AG04449 (cell line): Measurements from ENCODE around the gene PPP1R36.

Source experiments
- CTCF ChIA-PET: fragments of 350-600 bp; formaldehyde crosslinking; extraction: SDS; loops from one replicate; lab custom pipeline; 2021; ENCODE audit warnings: antibody characterized with exemption; lab: Yijun Ruan, JAX
- POLR2A ChIA-PET: fragments of 400-600, 350-600 bp; formaldehyde crosslinking; extraction: SDS; loops from one replicate; lab custom pipeline; 2020; ENCODE audit warnings: antibody characterized with exemption, inconsistent platforms; lab: Yijun Ruan, JAX
- DNase-seq: peaks from one replicate; pipeline ENCODE4 v3.0.0-alpha.2; 2010; ENCODE audit warnings: low read depth, low spot score
- H3K4me3 ChIP-seq: 2 replicates; pipeline ENCODE4 v1.5.1; 2011; ENCODE audit warnings: low read depth, mild to moderate bottlenecking, control low read depth, low read length
- CTCF ChIP-seq: IDR thresholded peaks from one replicate; pipeline ENCODE4 v1.5.1; 2011; ENCODE audit warnings: mild to moderate bottlenecking, moderate library complexity, low read length, control low read depth, inconsistent platforms; ENCODE audit not compliant: insufficient read depth; ENCODE audit errors: missing control alignments

The PPP1R36 gene

GRCh38 chr14:64573109-64573508, 23.3 kb downstream of the PPP1R36 start:
- no peak overlapping the region for H3K4me3 ChIP-seq
- POLR2A ChIA-PET = interaction anchor here (0.9 kb wide), 1 partner anchor 33 kb away, joined by 3 read pairs; the partner anchor contains the start of gene HSPA2
- CTCF ChIA-PET = interaction anchor here (1.1 to 1.6 kb wide), 2 partner anchors 10 to 33 kb away, joined by 3 to 4 read pairs; partner anchors contain the start of gene HSPA2
- TF ChIP-seq CTCF = no peak
- no peak for DNase-seq

GRCh38 chr14:64574371-64575107, 24.8 kb downstream of the PPP1R36 start:
- ChIA-PET POLR2A (no interaction called here), CTCF (interaction anchor here (1.1 kb wide), 1 partner anchor 9 kb away, joined by 3 read pairs; no protein-coding TSS in a partner anchor)
- no peak for TF ChIP-seq CTCF
- no peak overlapping the region for H3K4me3 ChIP-seq
- DNase-seq = no peak

- no peak for TF ChIP-seq CTCF
- CTCF ChIA-PET = no interaction called here
- DNase-seq = no peak
- POLR2A ChIA-PET = no interaction called here
- H3K4me3 ChIP-seq = no peak overlapping the region
Measured at GRCh38 chr14:64577211-64577610, 27.4 kb downstream of the PPP1R36 start.

- H3K4me3 ChIP-seq = no peak overlapping the region
- DNase-seq = no peak
- ChIA-PET CTCF (interaction anchor here (0.8 to 1.1 kb wide), 4 partner anchors 10 to 221 kb away, joined by 3 read pairs; no protein-coding TSS in a partner anchor), POLR2A (no interaction called here)
- no peak for TF ChIP-seq CTCF
Measured at GRCh38 chr14:64580467-64580866, 30.7 kb downstream of the PPP1R36 start.

GRCh38 chr14:64581363-64581762, 31.6 kb downstream of the PPP1R36 start:
- TF ChIP-seq CTCF = no peak
- no peak overlapping the region for H3K4me3 ChIP-seq
- no peak for DNase-seq
- POLR2A ChIA-PET = no interaction called here
- CTCF ChIA-PET = interaction anchor here (1.1 kb wide), 1 partner anchor 66 kb away, joined by 3 read pairs; no protein-coding TSS in a partner anchor

- POLR2A ChIA-PET = no interaction called here
- TF ChIP-seq CTCF = no peak
- no peak for DNase-seq
- no peak overlapping the region for H3K4me3 ChIP-seq
- CTCF ChIA-PET = no interaction called here
Measured at GRCh38 chr14:64581817-64582216, 32.1 kb downstream of the PPP1R36 start.
